HG02571 (cell line): ENCODE data around the gene GLMN.
"Not testable (repeated sequence)": the region's sequence is repeated elsewhere in the genome, so short reads cannot be mapped to it uniquely, and the experiment has no call there.

Experiments
- ATAC-seq: cut with Tn5 transposase; IDR thresholded peaks from one replicate; pipeline ENCODE4 v1.9.1; 2021; ENCODE audit warnings: mild to moderate bottlenecking, moderate library complexity; ENCODE audit not compliant: unreplicated experiment

Gene GLMN

GRCh38 chr1:92299477-92300150, 827 bp upstream of the GLMN start:
- no peak for ATAC-seq

GRCh38 chr1:92298213-92298572, 594 bp downstream of the GLMN start:
- ATAC-seq = no peak

- ATAC-seq = no peak
These were observed 7.3 kb downstream of the GLMN start for GRCh38 chr1:92291372-92291999.

- ATAC-seq = not testable (repeated sequence)
These were observed 17.4 kb downstream of the GLMN start for GRCh38 chr1:92281411-92281810.

- not testable (repeated sequence) for ATAC-seq
These were observed 19.0 kb downstream of the GLMN start for GRCh38 chr1:92279781-92280180.

- no peak for ATAC-seq
These were observed 21.6 kb downstream of the GLMN start for GRCh38 chr1:92277105-92277723.

GRCh38 chr1:92276082-92276481, 22.7 kb downstream of the GLMN start:
- no peak for ATAC-seq

GRCh38 chr1:92274939-92275338, 23.8 kb downstream of the GLMN start:
- no peak for ATAC-seq

GRCh38 chr1:92273039-92273438, 25.7 kb downstream of the GLMN start:
- no peak for ATAC-seq

GRCh38 chr1:92262516-92262915, 36.3 kb downstream of the GLMN start:
- ATAC-seq = no peak

- ATAC-seq = no peak
These were observed 39.4 kb downstream of the GLMN start for GRCh38 chr1:92259350-92259749.

- not testable (repeated sequence) for ATAC-seq
These were observed 44.1 kb downstream of the GLMN start for GRCh38 chr1:92254714-92255113.

GRCh38 chr1:92244376-92244775, 54.4 kb downstream of the GLMN start:
- ATAC-seq = no peak

GRCh38 chr1:92240034-92240433, 58.8 kb downstream of the GLMN start:
- no peak for ATAC-seq

- ATAC-seq = no peak
These were observed 68.1 kb downstream of the GLMN start for GRCh38 chr1:92230736-92231135.

GRCh38 chr1:92228401-92228800, 70.4 kb downstream of the GLMN start:
- no peak for ATAC-seq

- no peak for ATAC-seq
These were observed 79.8 kb downstream of the GLMN start for GRCh38 chr1:92219028-92219427.

- no peak for ATAC-seq
These were observed 80.2 kb downstream of the GLMN start for GRCh38 chr1:92218559-92218958.

- no peak for ATAC-seq
These were observed 81.1 kb downstream of the GLMN start, which contains the start of gene C1orf146 for GRCh38 chr1:92217721-92218120. Gene C1orf146, plus strand, starts transcription at chr1:92217915. Its CDS starts 13,506 bp downstream, at chr1:92231421.

GRCh38 chr1:92211166-92211565, 87.6 kb downstream of the GLMN start:
- ATAC-seq = no peak

- ATAC-seq = no peak
These were observed 88.1 kb downstream of the GLMN start for GRCh38 chr1:92210701-92211100.

GRCh38 chr1:92203105-92203504, 95.7 kb downstream of the GLMN start:
- ATAC-seq = no peak
